GM19455 (cell line): ENCODE data around the gene ADGRA3.
"Not testable (repeated sequence)": the region's sequence is repeated elsewhere in the genome, so short reads cannot be mapped to it uniquely, and the experiment has no call there.

ENCODE experiments used
- ATAC-seq: cut with Tn5 transposase; IDR thresholded peaks from one replicate; pipeline ENCODE4 v1.9.1; 2021; ENCODE audit not compliant: unreplicated experiment

Gene ADGRA3

DNA sequence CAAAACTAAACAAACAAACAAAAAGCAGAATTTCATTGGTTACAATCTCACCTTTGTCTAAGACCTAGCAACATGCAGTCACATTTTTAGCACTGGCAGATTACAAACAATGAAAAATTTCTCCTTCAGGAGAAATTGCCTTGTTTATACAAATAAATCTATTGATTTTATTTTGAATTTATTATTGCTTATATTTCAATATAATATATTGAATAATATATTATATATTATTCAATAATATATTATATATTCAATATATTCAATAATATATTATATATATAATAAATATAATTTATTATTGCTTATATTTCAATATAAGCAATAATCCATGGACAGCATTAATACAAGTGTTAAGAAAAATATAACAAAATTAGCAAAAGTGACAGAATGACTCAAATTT, 131.7 kb downstream of the ADGRA3 start:
- no peak for ATAC-seq

DNA sequence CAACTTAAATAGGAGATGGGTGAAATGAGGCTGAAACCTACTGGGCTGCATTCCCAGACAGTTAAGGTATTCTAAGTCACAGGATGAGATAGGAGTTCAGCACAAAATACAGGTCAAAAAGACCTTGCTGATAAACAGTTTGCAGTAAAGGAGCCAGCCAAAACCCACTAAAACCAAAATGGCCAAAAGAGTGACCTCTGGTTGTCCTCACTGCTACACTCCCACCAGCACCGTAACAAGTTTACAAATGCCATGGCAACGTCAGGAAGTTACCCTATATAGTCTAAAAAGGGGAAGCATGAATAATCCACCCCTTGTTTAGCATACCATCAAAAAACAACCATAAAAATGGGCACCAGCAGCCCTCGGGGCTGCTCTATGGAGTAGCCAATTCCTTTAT, 133.7 kb downstream of the ADGRA3 start:
- not testable (repeated sequence) for ATAC-seq

DNA sequence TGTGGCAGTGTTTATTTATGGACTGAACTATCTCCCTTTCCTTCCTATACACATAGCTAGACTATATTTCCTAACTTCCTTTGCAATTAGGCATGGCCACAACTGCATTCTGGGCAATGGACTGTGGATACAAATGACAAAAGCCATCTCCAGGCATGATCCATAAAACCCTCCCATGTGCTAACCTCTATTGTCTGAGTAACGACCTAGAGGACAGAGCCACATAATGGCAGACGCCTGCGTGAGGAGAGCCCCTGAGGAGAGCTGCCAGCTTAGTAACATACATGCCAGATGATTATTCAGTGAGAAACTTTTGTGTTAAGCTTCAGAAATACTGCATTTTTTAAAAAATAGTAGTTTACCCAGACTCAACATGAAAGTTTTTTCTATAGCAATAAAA, 142.9 kb downstream of the ADGRA3 start:
- no peak for ATAC-seq

DNA sequence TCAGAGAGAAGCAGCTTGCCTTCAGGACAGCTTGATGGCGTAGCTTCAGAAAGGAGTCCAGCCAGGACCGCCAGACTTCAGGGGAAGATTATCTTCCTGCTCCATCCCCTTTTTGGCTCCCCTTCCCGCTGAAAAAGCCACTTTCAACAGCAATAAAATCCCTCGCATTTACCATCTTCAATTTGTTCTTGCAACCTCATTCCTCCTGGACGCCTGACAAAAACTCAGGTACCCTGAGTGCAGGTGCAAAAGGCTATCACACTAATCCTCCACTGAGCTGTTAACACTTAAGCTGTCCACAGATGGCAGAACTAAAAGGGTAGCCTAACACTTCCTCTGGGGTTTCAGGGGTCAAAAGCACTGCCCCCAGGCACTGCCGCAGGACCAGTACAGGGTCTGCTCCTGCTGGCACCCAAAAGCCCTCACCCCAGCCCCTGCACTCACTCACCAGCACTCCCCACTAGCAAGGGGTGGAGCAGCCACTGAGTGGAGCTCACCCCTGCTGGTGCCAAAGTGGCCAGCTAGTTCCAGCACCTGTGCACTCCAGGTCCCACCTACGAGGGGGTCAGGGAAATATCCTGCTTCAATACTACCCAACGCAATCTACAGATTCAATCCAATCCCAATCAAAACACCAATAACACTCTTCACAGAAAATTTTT, 145.8 kb downstream of the ADGRA3 start:
- ATAC-seq: no peak

DNA sequence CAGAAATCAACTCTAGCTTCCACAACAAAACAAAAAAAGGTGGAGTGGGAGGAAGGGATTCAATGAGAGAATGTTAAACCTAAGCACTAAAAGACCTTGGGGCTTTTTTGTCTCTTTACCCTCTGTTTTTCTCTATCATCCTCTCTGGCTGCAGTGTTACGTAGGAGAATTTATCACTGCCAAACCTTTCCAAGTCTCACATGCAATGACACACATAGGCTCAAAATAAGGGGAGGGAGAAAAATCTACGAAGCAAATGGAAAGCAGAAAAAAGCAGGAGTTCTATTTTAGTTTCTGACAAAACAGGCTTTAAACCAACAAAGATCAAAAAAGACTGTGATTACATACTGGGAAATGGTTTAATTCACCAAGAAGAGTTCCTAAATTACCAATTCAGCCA, 152.1 kb downstream of the ADGRA3 start:
- no peak for ATAC-seq

DNA sequence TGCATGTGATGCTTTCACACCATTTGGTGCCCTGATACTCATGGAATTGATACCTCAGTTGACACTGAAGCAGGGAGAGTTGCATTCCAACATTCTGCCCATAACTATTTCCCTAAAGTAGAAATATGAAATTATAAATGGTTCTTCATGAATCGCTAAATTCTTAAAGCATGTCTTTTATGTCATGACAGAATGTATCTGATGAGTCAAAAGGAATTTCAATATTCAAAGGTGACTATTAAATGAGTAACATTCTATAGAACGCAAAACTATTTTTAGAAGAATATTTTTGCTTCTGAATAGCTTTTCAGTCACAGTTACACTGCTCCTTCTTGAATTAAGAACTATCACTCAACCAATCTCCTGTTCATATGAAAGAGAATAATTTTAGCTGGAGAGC, 152.8 kb downstream of the ADGRA3 start:
- no peak for ATAC-seq

DNA sequence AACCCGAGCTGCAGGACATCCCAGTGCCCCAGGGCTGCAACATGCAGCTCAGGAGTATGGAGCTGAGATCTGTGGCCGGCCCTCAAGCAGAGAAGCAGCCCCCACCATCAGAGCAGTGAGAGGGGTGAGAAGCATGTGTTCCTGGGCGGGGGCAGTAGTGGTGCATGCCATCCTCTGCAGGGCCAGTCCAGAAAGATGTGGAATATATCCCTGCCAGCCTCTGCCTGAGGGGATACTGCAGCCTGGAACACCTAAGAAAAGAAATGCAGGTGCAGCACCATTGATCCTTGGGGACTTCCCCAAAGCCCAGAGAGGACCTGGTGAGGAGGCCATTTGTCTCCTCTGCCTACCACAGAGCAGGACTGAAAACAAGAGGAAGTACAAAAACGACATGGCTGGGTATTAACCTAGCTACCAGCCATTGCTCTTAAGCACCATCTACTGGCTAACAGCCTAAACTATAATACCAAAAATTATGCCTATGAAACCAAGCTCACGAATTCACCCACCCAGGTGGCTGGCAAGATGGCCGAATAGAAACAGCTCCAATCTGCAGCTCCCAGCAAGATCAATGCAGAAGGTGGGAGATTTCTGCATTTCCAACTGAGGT, 158.8 kb downstream of the ADGRA3 start:
- no peak for ATAC-seq

DNA sequence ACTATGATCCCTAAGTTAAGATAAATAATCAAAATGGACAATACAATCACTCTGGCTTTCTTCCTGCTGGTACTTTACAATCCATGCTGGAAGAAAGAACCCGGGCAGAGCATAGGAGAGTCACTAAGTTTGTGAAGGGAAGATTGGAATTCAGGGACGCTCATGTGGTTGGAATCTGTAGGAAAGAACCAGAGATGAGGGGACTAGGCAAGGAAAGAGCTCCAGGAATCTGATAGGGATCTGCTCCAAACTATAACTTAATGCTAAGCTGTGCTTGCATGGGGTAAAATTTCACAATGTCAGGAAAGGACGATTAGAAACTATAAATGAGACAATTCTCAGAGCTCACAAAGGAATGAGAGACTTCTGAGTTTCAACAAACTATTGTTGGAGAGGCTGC, 167.5 kb downstream of the ADGRA3 start:
- ATAC-seq: no peak

DNA sequence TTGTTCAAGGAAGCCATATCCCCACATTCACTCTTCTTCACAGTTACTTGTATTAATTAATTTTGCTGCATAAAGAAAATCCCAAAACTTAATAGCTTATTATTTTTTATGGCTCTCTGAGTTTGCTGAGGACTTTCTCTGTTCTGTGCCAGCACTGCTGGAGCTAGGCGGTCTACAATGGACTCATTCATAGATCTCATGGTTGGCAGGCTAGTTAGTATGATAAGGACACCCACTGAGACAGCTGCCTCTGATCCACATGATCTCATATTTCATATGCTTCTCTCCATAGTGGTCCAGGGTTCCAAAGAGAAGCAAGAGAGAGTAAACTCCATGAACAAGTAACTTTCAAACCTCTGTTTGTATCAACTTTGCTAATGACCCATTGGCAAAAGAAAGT, 170.2 kb downstream of the ADGRA3 start:
- no peak for ATAC-seq

DNA sequence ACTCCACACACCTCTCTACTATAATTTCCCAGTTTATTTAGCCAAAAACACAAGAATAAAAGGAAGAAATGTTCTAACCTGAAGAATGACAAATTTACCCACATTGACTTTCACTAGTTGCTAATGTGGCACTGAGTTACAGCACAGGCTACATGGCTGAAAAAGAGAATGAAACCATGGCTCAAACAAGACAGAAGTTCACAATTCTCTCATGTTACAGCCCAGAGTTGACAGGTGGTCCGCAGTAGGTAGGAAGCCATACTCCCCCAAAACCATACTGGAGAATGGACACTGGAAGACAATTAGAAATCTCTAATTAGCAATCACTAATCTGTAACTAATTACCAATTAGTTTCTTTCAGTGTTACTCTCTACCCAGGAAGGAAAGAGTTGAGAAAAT, 170.8 kb downstream of the ADGRA3 start:
- ATAC-seq: no peak

DNA sequence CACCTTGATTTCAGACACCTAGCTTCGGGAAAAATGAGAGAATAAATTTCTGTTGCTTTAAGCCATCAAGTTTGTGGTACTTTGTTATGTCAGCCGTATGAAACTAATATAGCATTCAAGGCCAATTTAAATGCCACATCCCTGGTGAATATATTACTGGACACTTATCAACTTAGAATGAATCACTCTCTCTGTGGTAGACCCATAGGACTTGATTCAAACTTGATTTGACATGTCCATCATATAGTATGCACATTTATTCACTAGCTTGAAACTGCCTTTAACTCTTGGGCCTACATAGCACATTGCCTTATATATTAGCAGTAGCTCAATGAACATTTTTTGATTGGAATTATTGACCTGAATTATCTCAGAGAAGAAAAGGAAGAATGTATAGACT, 172.3 kb downstream of the ADGRA3 start:
- no peak for ATAC-seq

DNA sequence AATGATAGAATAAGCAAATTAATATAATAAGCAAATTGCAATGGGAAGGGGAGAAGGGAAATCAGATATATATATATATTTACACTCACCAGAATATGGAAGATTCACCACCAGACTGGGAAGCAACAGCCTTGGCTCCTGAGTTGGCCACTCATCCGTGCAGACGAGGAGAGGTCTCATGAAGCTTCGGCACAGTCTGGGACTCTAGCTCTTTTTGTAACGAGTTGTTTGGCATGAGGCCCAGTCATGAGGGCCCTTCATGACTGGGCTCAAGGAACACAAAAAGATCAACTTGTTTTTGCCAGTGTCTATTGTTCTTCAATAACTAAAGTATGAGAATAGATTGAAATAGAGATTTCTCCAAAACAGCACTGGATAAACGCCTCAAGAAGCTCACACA, 176.4 kb downstream of the ADGRA3 start:
- no peak for ATAC-seq

DNA sequence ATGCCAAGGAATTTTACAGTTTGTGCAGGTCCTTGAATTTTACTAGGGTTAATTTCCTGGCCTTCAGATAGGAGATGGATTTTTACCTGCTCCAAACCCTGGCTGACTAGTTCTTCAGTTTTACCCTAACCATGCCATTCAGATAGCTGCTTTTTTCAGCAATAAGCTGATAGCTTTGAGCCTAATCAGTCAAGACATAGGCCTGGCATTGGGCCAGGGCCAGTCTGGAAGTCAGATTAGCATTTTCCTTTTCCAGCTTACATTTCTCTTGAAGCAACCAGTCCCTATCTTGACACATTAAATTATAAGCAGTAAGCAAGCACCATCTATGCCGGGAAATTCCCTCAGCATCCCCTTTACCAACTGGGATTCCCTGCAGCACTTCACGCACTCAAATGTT, 177.1 kb downstream of the ADGRA3 start:
- ATAC-seq: no peak
